ENCODE data around the gene SLCO2A1. TPM values are rescaled to one million over a fixed set of nuclear protein-coding genes. Genes with fewer than 3 reads are reported as not detected.

The SLCO2A1 gene
- total RNA-seq, 4 donors from 2014 or later: 7.8 to 12.0 (median 11.1) TPM

DNA sequence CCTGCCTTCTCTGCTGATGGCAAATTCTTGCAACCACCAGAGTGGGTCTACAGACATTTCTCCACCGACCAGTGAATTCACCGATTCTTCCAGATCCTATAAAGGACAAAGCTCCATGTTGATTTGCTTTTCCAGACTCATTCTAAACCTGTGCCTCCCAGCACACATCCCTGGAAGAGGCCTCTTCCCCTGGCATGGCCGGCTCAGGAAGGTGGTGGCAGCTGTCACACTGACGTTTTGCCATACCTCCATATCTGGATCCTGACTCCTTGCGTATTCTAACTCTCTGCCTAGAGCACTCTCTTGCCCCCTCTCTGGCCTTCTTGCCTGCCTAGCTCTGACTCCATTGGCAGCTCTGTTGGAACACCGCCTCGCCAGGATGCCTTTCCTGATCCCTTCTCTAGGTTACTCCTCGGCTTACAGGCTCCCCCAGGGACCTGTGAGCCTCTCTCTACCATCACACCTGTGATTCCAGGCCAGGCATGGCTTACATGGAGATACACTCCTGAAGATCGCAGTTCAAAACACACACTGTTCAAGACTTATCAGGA, 31.0 kb downstream of the SLCO2A1 start:
- H3K27me3 ChIP-seq: no peaks in the 10 kb centered on the region
- no peaks in the 10 kb centered on the region for H3K9me3 ChIP-seq
- no peaks in the 10 kb centered on the region for H3K4me1 ChIP-seq
- H3K36me3 ChIP-seq: no peaks in the 10 kb centered on the region
- ATAC-seq: no peak
- H3K4me3 ChIP-seq: no peak overlapping the region
- WGBS, 2 donors (ENCODE audit: low coverage in 1 of 2): 60 to 72% methylated on average over 6 to 7 of the region's 9 CpGs
- TF ChIP-seq EP300 (IDR thresholded peaks at IDR 0.05) (no peak), POLR2A (IDR thresholded peaks at IDR 0.05) (no peak)
- H3K27ac ChIP-seq: no peak overlapping the region

DNA sequence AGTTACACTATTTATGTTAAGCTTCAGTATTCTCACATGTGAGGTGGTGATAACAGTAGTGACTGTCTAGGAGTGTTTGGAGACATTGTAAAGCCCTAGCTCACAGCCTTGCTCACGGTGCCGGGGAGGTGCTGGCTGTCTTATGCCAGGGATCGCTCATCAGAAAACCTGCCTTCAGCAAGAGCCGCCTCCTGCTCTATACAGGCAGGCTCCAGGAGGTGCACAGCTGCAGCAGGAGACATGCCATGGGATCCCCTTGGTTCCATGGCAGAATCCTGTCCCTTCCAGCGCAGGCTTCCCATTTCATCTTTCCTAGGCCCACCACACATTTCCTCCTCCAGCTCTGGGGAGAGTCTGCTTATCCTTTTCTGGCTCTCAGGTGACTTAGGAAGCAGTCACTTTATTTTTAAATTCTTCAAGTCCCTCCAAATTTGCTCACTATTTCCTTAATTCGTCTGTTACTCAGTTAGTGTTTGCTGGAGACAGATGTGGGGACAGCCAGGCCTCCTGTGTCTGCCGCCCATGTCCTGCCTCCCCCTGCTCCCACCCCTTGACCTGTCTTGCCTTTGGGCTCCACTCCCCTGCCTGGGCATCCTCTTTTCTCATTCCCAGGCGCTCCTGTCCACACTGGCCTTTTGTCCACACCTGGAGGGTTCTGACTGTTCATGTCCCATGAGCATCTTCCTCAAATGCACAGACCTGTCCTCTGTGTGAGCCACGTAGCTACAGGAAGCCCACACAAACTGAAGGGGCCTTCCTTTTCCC, 31.7 kb downstream of the SLCO2A1 start:
- H3K4me3 ChIP-seq: no peak overlapping the region
- no peaks in the 10 kb centered on the region for H3K9me3 ChIP-seq
- H3K27me3 ChIP-seq: no peaks in the 10 kb centered on the region
- no peak for TF ChIP-seq POLR2AphosphoS5 (IDR thresholded peaks at IDR 0.05)
- TF ChIP-seq CTCF (IDR thresholded peaks at IDR 0.05): no peak
- no peak for TF ChIP-seq POLR2A (IDR thresholded peaks at IDR 0.05)
- TF ChIP-seq EP300 (IDR thresholded peaks at IDR 0.05): no peak
- no peaks in the 10 kb centered on the region for H3K36me3 ChIP-seq
- H3K4me1 ChIP-seq: no peaks in the 10 kb centered on the region
- no peak for ATAC-seq
- 70 to 87% methylated on average over 3 to 8 of the region's 9 CpGs for WGBS, 2 donors (ENCODE audit: low coverage in 1 of 2)
- no peak overlapping the region for H3K27ac ChIP-seq

- TF ChIP-seq POLR2A (IDR thresholded peaks at IDR 0.05) (no peak), POLR2AphosphoS5 (IDR thresholded peaks at IDR 0.05) (no peak), CTCF (IDR thresholded peaks at IDR 0.05) (no peak), EP300 (IDR thresholded peaks at IDR 0.05) (no peak)
- ATAC-seq: no peak
- whole genome bisulfite sequencing, 2 donors (ENCODE audit: low coverage in 1 of 2): 80 to 85% methylated on average over 1 to 5 of the region's 5 CpGs
- Histone ChIP-seq H3K4me3 (no peak overlapping the region), H3K27ac (no peak overlapping the region), H3K4me1 (no peaks in the 10 kb centered on the region), H3K36me3 (no peaks in the 10 kb centered on the region), H3K9me3 (no peaks in the 10 kb centered on the region), H3K27me3 (no peaks in the 10 kb centered on the region)
Observed at GRCh38 chr3:133996996-133997395, 32.7 kb downstream of the SLCO2A1 start.

GRCh38 chr3:133996251-133996661, 33.5 kb downstream of the SLCO2A1 start:
- Histone ChIP-seq H3K4me3 (no peak overlapping the region), H3K27me3 (no peaks in the 10 kb centered on the region), H3K9me3 (no peaks in the 10 kb centered on the region), H3K27ac (no peak overlapping the region), H3K36me3 (no peaks in the 10 kb centered on the region), H3K4me1 (no peaks in the 10 kb centered on the region)
- TF ChIP-seq POLR2A (IDR thresholded peaks at IDR 0.05) (no peak), POLR2AphosphoS5 (IDR thresholded peaks at IDR 0.05) (no peak), CTCF (IDR thresholded peaks at IDR 0.05) (no peak), EP300 (IDR thresholded peaks at IDR 0.05) (no peak)
- WGBS, 2 donors (ENCODE audit: low coverage in 1 of 2): 63% methylated on average over 2 of the region's 12 CpGs; no CpG with 5 or more reads in 1 of the 2 donors
- ATAC-seq: no peak

DNA sequence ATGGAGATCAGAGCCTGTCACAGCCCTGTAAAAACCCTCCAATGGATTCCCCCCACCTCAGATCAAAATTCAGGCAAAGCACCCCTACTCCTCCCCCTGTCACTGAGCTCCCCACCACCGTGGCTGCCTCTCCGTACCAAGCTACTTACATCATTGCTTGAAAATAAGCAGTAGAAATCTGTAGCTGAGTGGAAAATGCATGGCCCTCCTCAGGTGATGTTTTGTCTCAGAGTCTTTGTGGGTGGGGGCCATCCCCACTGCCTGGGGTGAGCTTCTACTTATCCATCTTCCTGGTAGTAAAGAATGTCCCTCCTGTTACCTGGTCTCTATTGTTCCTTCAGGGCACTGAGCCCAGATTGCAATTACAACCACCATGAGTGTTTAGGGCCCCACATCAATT, 34.5 kb downstream of the SLCO2A1 start:
- no peaks in the 10 kb centered on the region for H3K36me3 ChIP-seq
- no peak overlapping the region for H3K27ac ChIP-seq
- H3K4me1 ChIP-seq: peaks cover 0 to 6% (median 0%) of the 10 kb centered on the region in 3 donors
- H3K9me3 ChIP-seq: no peaks in the 10 kb centered on the region
- H3K4me3 ChIP-seq: no peak overlapping the region
- TF ChIP-seq POLR2A (IDR thresholded peaks at IDR 0.05): no peak
- no peak for ATAC-seq
- no peaks in the 10 kb centered on the region for H3K27me3 ChIP-seq
- WGBS, 2 donors (ENCODE audit: low coverage in 1 of 2): 68% methylated on average over 2 of the region's 2 CpGs; no CpG with 5 or more reads in 1 of the 2 donors

All from gastroesophageal sphincter (tissue), 4 donors.